GM13976 (cell line): ENCODE results near the gene MRTO4.

Source experiments
- DNase-seq: peaks from one replicate; pipeline ENCODE4 v3.0.0; 2012; ENCODE audit warnings: low spot score
- in situ Hi-C: fragments of 300-500 bp; cut with MboI; formaldehyde crosslinking; loops from one replicate; pipeline ENCODE4 v1.12.0; 2022; ENCODE audit warnings: low sequenced_read_pairs, mixed read lengths, inconsistent platforms; ENCODE audit not compliant: unreplicated experiment
- TF ChIP-seq, protein P1 (sequence below): IDR thresholded peaks from 2 replicates; pipeline ENCODE4 v1.5.1; 2012; ENCODE audit warnings: borderline replicate concordance, mild to moderate bottlenecking; ENCODE audit not compliant: insufficient read depth; ENCODE audit errors: extremely low read depth, missing control alignments, control extremely low read depth

Gene MRTO4

DNA sequence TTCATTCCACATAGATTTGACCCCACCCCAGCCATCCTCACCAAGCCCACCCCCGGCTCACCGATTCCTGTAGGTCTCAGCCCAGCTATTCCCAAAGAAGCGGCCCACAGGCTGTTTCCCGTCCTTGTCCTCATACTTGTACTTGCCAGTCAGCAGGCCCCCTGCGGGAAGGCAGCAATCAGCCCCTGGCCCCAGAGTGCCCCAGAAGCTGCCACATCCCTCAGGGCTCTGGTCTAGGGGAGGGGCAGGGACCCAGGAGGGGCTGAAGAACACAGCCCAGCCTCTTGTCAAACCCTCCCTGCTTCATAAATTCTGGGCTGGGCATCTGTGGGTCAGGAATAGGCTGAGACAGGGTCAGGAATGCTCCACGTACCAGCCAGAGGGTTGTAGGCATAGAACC is 55.3 kb downstream of the MRTO4 start:
- in situ Hi-C loops: no loop called here
- DNase-seq: no peak
- TF ChIP-seq, protein P1, sequence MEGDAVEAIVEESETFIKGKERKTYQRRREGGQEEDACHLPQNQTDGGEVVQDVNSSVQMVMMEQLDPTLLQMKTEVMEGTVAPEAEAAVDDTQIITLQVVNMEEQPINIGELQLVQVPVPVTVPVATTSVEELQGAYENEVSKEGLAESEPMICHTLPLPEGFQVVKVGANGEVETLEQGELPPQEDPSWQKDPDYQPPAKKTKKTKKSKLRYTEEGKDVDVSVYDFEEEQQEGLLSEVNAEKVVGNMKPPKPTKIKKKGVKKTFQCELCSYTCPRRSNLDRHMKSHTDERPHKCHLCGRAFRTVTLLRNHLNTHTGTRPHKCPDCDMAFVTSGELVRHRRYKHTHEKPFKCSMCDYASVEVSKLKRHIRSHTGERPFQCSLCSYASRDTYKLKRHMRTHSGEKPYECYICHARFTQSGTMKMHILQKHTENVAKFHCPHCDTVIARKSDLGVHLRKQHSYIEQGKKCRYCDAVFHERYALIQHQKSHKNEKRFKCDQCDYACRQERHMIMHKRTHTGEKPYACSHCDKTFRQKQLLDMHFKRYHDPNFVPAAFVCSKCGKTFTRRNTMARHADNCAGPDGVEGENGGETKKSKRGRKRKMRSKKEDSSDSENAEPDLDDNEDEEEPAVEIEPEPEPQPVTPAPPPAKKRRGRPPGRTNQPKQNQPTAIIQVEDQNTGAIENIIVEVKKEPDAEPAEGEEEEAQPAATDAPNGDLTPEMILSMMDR: no peak

DNA sequence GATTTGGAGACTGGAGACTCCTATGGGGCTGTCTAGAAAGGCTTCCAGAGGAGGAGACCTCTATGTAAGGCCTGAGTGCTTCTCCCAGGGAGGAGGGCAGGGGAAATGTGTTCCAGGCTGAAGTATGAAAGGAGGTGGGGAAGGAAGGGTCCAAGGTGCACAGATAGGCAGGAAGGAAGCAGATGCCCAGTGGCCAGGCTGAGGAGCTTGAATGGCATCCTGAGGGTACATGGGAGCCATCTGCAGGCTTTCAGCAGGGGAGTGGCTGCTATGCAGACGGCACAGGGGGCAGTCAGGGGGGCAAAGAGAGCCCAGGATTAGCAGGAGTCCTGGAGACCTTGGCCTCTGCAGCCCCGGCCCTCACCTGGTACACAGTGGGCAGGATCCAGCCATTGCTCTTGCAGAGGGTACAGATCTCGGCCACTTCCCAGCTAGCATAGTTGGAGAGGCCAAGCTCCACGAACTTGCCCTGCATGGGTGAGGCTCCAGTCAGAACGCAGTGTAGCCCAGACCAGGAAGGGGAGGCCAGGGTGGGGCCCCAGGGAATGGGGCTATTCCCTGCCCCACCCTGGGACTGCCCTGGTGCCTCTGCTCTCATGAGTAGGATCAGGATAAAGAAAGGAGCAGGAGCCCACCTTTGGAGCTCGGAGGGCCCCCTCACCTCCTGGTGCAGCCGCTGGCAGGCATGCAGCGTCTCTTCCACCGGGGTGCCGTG is 56.3 kb downstream of the MRTO4 start:
- in situ Hi-C loops: no loop called here
- DNase-seq: no peak
- TF ChIP-seq, protein P1: no peak

DNA sequence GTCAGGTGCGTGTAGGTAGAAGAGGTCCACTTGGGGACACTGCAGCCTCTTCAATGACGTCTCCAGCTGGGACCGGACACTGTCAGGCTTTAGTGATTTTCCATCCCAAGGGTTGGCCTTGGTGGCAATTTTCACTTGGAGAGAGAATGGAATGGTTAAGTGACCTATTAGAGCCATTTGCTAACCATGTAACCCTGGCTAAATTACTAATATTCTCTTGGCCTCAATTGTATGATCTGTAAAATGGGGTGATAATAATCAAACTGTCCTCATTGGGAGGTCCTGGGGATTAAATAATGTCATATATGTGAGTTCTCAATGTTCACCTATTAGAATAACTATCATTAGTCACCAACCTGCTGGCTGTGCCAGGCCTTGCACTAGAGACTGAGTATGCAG is 56.9 kb downstream of the MRTO4 start:
- DNase-seq: no peak
- in situ Hi-C loops: no loop called here
- TF ChIP-seq, protein P1: no peak

DNA sequence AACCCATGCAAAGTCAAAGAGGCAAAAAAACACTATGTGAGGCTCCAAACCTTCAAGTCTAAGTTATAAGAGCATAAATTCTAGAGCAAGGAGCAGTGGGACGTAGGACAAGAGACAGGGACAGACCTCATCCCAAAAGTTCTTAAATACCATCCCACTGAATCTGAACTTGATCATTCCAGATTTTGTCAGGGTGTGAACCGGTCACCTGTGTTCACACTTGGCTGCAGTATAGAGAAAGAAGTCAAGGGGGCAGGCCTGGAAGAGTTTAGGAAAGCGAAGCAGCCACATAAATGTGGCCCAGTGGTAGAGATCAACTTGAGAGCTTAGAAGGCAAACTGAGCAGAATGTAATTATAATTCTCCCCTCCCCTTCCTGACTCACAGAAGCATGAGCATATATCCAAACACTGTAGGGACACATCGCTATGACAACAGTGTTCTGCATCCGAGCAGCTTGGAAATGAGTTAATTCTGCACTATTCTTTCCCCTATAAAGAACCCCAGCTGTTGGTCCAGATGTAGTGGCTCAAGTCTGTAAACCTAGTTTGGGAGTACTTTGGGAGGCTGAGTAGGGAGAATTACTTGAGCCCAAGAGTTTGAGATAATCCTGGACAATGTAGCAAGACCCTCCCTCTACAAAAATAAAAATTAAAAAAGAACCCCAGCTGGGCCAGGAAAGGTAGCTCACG is 57.7 kb downstream of the MRTO4 start:
- in situ Hi-C loops: no loop called here
- TF ChIP-seq, protein P1: no peak
- DNase-seq: no peak
